CD4-positive, alpha-beta T cell (primary cell): ENCODE measurements around the gene AHRR. TPM values are rescaled to one million over a fixed set of nuclear protein-coding genes. Genes with fewer than 3 reads are reported as not detected.

Experiments
- ATAC-seq: fragments of 200-7000 bp; cut with Tn5 transposase; one replicate; pipeline ENCODE4 v1.10.0; 2022; ENCODE audit warnings: mild to moderate bottlenecking; ENCODE audit not compliant: poor library complexity
- CTCF ChIA-PET: fragments of 350-600 bp; sonication (Branson Sonifier 250); formaldehyde crosslinking; loops from one replicate; lab custom pipeline; 2021; ENCODE audit warnings: antibody characterized with exemption, inconsistent platforms; lab: Charles Lee
- POLR2A ChIA-PET: fragments of 350-600 bp; sonication (Branson Sonifier 250); formaldehyde crosslinking; loops from one replicate; lab custom pipeline; 2021; ENCODE audit warnings: antibody characterized with exemption, inconsistent platforms; lab: Charles Lee
- DNase-seq, 14 experiments: peaks; one replicate each; pipeline ENCODE4 v3.0.0-alpha.2; 2013 to 2020; ENCODE audit warnings: mixed read lengths in 2 of 14
- H3K27ac ChIP-seq, 2 donors: one replicate each; pipeline versions ENCODE4 v1.5.1 to v1.7.0; 2013; ENCODE audit warnings: low read length in 2 of 2, low read depth in 1 of 2, mild to moderate bottlenecking in 1 of 2
- H3K27me3 ChIP-seq, 2 experiments: 1 replicate in 1 of 2; 2 replicates in 1 of 2; pipeline versions ENCODE4 v1.6.1 to v1.7.0; 2013; ENCODE audit warnings: low read length in 2 of 2, control low read depth in 1 of 2, mild to moderate bottlenecking in 1 of 2, moderate library complexity in 1 of 2; ENCODE audit not compliant: insufficient read depth in 2 of 2, control insufficient read depth in 1 of 2
- H3K36me3 ChIP-seq: one replicate; pipeline ENCODE4 v1.6.1; 2013; ENCODE audit warnings: low read length, control low read depth; ENCODE audit not compliant: insufficient read depth
- H3K4me1 ChIP-seq: one replicate; pipeline ENCODE4 v1.6.1; 2013; ENCODE audit warnings: low read length, control low read depth; ENCODE audit not compliant: insufficient read depth
- H3K4me3 ChIP-seq: one replicate; pipeline ENCODE4 v1.5.1; 2013; ENCODE audit warnings: mild to moderate bottlenecking, low read length, moderate library complexity
- H3K9me3 ChIP-seq, 2 experiments: 1 replicate in 1 of 2; 2 replicates in 1 of 2; pipeline versions ENCODE4 v1.6.1 to v1.7.0; 2013; ENCODE audit warnings: low read length in 2 of 2, mild to moderate bottlenecking in 2 of 2, control low read depth in 1 of 2, moderate library complexity in 1 of 2; ENCODE audit not compliant: control insufficient read depth in 1 of 2, insufficient read depth in 1 of 2
- H3K27ac Mint-ChIP-seq: one replicate; pipeline ENCODE4 v1.8.0; 2020; ENCODE audit warnings: mixed read lengths
- H3K27me3 Mint-ChIP-seq: one replicate; pipeline ENCODE4 v1.8.0; 2021; ENCODE audit warnings: mixed read lengths
- H3K36me3 Mint-ChIP-seq: one replicate; pipeline ENCODE4 v1.8.0; 2021; ENCODE audit warnings: low read depth, mixed read lengths
- H3K4me1 Mint-ChIP-seq: one replicate; pipeline ENCODE4 v1.8.0; 2021; ENCODE audit warnings: low read depth, mixed read lengths
- H3K4me3 Mint-ChIP-seq: one replicate; pipeline ENCODE4 v1.8.0; 2020; ENCODE audit warnings: mild to moderate bottlenecking, mixed read lengths
- H3K9me3 Mint-ChIP-seq: one replicate; pipeline ENCODE4 v1.8.0; 2020; ENCODE audit warnings: mixed read lengths
- intact Hi-C, 2 experiments: fragments of 100-400 bp; cut with DNase I in 1 of 2; cut with micrococcal nuclease in 1 of 2; formaldehyde crosslinking; loops; one replicate each; pipeline versions ENCODE4 v1.15.1 to v1.9.0; 2023 to 2025; cut with DNase I, micrococcal nuclease
- total RNA-seq, 174 experiments: library from RNA in 2 of 174; stranded (reverse) in 2 of 174; gene quantifications; one replicate each; pipeline ENCODE4 v1.2.3 and lab custom pipeline; 2021 to 2026
- TF ChIP-seq, protein P1 (sequence below): fragments of 200-600 bp; IDR thresholded peaks from one replicate; pipeline ENCODE4 v1.8.0; 2022; ENCODE audit warnings: antibody characterized with exemption, mild to moderate bottlenecking

The AHRR gene
- total RNA-seq, 2 experiments from 2014 or later: 0.45 to 0.63 TPM

DNA sequence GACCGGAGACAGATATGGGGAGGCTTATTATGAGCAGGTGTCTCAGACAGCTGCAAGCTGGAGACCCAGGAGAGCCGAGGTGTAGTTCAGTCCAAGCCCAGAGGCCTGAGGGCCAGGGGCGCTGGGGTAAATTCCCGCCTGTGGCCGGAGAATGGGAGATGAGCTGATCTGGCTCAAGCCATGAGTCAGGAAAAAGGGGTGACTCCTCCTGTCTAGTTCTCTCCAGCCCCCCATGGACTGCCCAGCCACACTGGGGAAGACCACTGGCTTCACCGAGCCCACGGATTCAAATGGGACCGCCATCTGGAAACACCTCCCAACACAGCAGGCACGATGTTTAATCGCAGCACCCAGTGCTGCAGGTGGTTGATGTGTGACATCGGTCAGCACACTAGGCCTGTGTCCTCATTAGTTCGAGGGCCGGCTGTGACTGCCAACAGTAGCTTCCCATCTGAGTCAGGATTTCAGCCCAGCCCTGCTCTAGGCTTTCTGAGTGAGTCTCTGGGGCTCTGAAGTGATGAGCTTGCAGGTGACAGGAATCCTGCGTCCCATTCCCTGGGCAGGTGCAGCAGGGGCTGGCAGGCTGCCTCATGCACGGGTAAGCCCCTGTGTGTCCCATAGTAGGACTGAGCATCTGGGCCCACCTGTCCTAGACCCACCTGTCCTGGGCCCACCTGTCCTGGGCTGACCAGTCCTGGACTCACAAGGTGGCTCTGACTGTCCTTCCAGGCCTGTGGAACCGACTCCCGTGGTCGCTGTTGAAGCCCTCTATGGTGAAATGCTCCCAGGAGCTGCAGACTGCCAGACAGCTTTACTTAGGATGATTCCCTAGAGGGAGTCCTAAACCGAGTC is 49.7 kb downstream of the AHRR start:
- POLR2A ChIA-PET: interaction anchor here (1.7 kb wide), 1 partner anchor 25 kb away, joined by 4 read pairs; no protein-coding TSS in a partner anchor
- TF ChIP-seq, protein P1, sequence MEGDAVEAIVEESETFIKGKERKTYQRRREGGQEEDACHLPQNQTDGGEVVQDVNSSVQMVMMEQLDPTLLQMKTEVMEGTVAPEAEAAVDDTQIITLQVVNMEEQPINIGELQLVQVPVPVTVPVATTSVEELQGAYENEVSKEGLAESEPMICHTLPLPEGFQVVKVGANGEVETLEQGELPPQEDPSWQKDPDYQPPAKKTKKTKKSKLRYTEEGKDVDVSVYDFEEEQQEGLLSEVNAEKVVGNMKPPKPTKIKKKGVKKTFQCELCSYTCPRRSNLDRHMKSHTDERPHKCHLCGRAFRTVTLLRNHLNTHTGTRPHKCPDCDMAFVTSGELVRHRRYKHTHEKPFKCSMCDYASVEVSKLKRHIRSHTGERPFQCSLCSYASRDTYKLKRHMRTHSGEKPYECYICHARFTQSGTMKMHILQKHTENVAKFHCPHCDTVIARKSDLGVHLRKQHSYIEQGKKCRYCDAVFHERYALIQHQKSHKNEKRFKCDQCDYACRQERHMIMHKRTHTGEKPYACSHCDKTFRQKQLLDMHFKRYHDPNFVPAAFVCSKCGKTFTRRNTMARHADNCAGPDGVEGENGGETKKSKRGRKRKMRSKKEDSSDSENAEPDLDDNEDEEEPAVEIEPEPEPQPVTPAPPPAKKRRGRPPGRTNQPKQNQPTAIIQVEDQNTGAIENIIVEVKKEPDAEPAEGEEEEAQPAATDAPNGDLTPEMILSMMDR: no peak
- Histone ChIP-seq H3K9me3 (peaks cover 0 to 4% of the 10 kb centered on the region in 2 experiments), H3K27me3 (peaks cover 11 to 16% of the 10 kb centered on the region in 2 experiments), H3K36me3 (no peaks in the 10 kb centered on the region), H3K4me1 (peaks cover 28% of the 10 kb centered on the region), H3K4me3 (no peak overlapping the region), H3K27ac (no peak overlapping the region)
- Mint-ChIP-seq H3K27ac (no peak overlapping the region), H3K4me3 (no peak overlapping the region), H3K27me3 (peaks cover 14% of the 10 kb centered on the region), H3K9me3 (no peaks in the 10 kb centered on the region), H3K36me3 (no peaks in the 10 kb centered on the region), H3K4me1 (peaks cover 19% of the 10 kb centered on the region)
- ATAC-seq: no peak
- peak in 2 of 14 experiments; percentile 15 to 27 for DNase-seq
- CTCF ChIA-PET: no interaction called here
- intact Hi-C loops: no loop called here

DNA sequence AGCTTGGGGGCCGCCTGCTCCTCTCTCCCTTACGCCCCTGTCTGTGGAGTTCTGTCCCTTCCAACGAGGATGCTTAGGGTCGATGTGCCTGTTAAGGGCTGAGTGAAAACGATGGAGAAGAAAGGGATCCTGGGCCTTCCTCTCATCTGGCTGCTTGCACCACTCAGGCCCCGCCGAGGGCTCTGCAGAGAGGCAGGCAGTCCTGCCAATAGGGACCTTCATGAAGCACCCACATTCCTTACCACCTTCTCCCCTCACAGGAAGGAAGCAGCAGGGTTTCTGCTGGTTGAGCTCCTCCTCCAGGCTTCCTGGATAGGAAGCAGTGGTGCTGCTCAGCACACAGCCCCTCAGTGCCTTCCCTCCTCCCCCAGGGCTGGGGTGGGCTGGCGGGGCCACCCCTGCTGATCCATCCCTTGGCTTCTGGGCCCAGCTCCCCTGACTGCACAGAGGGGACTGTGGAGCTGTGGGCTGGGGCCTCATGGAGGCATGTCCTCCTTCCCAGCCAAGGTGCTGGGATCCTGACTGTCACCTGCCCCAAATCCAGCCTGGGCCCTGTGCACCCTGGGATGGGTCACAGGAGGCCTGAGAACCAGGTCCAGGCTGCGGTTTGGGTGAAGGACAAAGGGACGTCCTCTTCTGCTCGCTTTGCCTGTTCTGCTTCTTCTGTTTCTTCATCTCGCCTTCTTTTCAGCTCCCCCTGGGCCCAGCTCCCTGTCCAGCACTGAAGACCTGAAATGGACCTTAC is 50.5 kb downstream of the AHRR start:
- Histone ChIP-seq H3K36me3 (no peaks in the 10 kb centered on the region), H3K4me3 (no peak overlapping the region), H3K27me3 (peaks cover 11 to 16% of the 10 kb centered on the region in 2 experiments), H3K9me3 (peaks cover 0 to 4% of the 10 kb centered on the region in 2 experiments), H3K4me1 (peaks cover 28% of the 10 kb centered on the region), H3K27ac (no peak overlapping the region)
- no peak for ATAC-seq
- Mint-ChIP-seq H3K36me3 (no peaks in the 10 kb centered on the region), H3K4me3 (no peak overlapping the region), H3K9me3 (no peaks in the 10 kb centered on the region), H3K27me3 (peaks cover 8% of the 10 kb centered on the region), H3K27ac (no peak overlapping the region), H3K4me1 (peaks cover 19% of the 10 kb centered on the region)
- DNase-seq: peak in 2 of 14 experiments; percentile 11 to 16
- ChIA-PET CTCF (no interaction called here), POLR2A (interaction anchor here (1.7 kb wide), 1 partner anchor 26 kb away, joined by 4 read pairs; no protein-coding TSS in a partner anchor)
- TF ChIP-seq, protein P1: no peak
- intact Hi-C loops: no loop called here

DNA sequence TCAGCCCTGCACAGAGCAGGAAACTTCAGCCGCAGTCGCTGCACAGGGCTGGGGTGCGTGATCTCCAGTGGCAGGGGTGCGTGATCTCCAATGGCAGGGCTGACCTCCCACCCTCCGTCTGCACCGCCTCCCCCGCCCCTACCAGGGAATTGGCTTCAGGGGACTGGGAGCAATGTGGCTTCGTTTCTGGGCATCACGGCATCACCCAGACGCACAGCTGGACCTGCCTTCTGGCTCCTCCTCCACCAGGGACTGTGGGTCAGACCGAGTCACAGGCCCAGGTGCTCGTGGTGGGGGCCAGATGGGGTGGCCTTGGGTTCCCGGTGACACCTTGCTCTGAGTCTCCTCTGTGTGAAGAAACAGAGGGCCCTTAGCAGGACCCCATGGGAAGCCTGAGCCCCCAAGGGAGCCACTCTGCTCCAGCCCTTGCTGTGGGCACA is 51.1 kb downstream of the AHRR start:
- Histone ChIP-seq H3K9me3 (peaks cover 0 to 4% of the 10 kb centered on the region in 2 experiments), H3K27ac (no peak overlapping the region), H3K4me3 (no peak overlapping the region), H3K36me3 (no peaks in the 10 kb centered on the region), H3K27me3 (peaks cover 11 to 16% of the 10 kb centered on the region in 2 experiments), H3K4me1 (peaks cover 28% of the 10 kb centered on the region)
- H3K9me3 Mint-ChIP-seq: no peaks in the 10 kb centered on the region
- ChIA-PET POLR2A (interaction anchor here (1.7 kb wide), 1 partner anchor 26 kb away, joined by 4 read pairs; no protein-coding TSS in a partner anchor), CTCF (no interaction called here)
- H3K4me1 Mint-ChIP-seq: peaks cover 19% of the 10 kb centered on the region
- TF ChIP-seq, protein P1: no peak
- no peak overlapping the region for H3K27ac Mint-ChIP-seq
- H3K27me3 Mint-ChIP-seq: peaks cover 7% of the 10 kb centered on the region
- intact Hi-C loops: no loop called here
- DNase-seq (peak in 2 of 14 experiments; percentile 12 to 31), ATAC-seq (no peak)
- no peaks in the 10 kb centered on the region for H3K36me3 Mint-ChIP-seq
- no peak overlapping the region for H3K4me3 Mint-ChIP-seq
